ENCODE measurements around the gene RXRA.

DNA sequence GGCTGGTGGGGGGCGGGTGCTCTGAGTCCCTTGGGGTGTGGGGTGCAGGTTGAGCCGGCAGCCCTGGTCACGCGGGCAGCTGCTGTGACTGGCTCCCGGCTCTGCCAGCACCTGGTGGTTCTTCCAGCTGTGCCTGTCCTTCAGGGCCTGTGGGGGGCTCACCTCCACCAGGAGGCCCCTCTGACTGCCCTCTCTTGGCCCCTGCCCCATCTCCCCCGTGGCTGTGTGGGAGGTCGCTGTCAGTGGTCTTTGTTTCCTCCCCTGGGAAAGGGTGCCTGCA lies 3.3 kb downstream of the RXRA start:
- TF ChIP-seq, protein P1, sequence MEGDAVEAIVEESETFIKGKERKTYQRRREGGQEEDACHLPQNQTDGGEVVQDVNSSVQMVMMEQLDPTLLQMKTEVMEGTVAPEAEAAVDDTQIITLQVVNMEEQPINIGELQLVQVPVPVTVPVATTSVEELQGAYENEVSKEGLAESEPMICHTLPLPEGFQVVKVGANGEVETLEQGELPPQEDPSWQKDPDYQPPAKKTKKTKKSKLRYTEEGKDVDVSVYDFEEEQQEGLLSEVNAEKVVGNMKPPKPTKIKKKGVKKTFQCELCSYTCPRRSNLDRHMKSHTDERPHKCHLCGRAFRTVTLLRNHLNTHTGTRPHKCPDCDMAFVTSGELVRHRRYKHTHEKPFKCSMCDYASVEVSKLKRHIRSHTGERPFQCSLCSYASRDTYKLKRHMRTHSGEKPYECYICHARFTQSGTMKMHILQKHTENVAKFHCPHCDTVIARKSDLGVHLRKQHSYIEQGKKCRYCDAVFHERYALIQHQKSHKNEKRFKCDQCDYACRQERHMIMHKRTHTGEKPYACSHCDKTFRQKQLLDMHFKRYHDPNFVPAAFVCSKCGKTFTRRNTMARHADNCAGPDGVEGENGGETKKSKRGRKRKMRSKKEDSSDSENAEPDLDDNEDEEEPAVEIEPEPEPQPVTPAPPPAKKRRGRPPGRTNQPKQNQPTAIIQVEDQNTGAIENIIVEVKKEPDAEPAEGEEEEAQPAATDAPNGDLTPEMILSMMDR (IDR thresholded peaks at IDR 0.05): no peak
- no peak for TF ChIP-seq POLR2AphosphoS5 (IDR thresholded peaks at IDR 0.05)
